GM19463 (cell line): ENCODE results near the gene ARFGEF3.
"Not testable (repeated sequence)": the region's sequence is repeated elsewhere in the genome, so short reads cannot be mapped to it uniquely, and the experiment has no call there.

ENCODE experiments used
- ATAC-seq: cut with Tn5 transposase; IDR thresholded peaks from one replicate; pipeline ENCODE4 v1.9.1; 2021; ENCODE audit warnings: mild to moderate bottlenecking, moderate library complexity; ENCODE audit not compliant: unreplicated experiment

Gene ARFGEF3

DNA sequence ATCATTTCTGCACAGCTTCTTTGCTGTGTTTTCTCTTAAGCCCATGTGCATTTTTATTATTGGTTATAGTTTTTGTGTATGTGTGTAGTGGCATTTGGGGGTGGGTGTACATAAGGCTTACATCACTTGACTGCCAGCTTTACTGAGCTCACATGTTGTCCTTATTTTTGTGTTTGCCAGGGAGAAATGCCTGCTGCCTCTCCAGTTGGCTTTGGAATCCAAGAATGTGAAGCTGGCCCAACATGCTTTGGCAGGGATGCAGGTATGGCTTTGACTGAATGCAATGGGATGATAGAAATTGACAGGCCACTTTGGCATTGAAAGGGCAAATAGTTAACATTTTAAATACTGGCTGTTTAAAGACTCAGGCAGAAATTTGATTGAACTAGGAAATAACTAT is 45.1 kb downstream of the ARFGEF3 start:
- no peak for ATAC-seq

- ATAC-seq = no peak
Measured at GRCh38 chr6:138211048-138211581, 49.4 kb downstream of the ARFGEF3 start.

GRCh38 chr6:138211601-138212000 is 49.9 kb downstream of the ARFGEF3 start:
- ATAC-seq = no peak

GRCh38 chr6:138212530-138212929 is 50.8 kb downstream of the ARFGEF3 start:
- ATAC-seq = not testable (repeated sequence)

DNA sequence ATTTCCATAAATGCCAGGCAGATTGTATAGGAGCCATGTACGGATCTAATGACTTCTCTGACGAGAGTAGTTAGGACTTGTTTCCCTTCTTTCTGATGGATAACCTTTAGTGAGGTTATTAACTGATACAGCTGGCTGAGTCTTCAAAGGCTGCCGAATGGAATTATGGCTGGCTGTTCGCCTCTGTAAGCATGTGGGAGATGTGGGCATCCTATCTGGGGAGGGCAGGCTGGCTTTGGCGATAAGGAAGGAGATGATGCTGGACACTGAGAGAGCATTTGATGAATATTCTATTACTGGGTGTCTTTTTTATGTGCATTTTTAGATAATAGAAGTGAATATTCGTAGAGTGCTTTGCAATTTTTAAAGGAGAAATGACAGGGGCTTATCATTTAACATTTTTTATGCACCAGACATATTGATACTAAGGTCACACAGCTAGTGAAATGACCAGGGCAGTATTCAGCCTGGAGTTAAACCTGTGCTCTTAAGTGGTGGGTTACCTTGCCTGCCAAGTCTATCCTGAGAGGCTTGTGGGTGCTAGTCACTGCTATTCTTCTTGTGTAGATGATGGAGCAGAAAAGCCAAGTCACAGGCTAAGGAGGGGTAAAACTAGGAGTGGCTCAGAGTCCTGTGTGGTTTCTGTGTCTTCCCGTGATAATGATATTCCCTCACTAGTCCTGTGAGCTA is 53.5 kb downstream of the ARFGEF3 start:
- ATAC-seq = no peak

GRCh38 chr6:138218449-138218848 is 56.7 kb downstream of the ARFGEF3 start, which contains the start of gene PBOV1:
Gene PBOV1 (minus strand): TSS chr6:138218491. CDS start chr6:138218395, 96 bp downstream.
- no peak for ATAC-seq

DNA sequence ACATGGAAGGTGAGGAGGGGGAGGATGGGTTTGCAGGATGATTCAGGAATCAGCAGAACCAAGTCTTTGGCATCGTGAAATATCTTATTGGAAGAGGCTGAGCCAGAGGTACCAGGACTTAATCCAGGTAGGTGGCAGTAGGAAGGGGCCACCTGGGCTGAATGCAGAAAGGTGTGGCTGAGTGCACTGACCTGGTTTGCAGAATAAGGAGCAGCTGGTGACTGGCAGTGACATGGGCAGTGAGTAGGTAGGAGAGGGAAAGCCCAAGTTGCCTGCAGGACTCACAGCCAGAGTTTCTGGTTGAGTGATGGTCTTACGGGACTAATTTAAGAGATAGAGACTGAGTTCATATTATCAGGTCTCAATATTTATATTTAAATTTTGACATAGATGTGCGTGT is 57.7 kb downstream of the ARFGEF3 start:
- no peak for ATAC-seq

GRCh38 chr6:138219901-138220300 is 58.2 kb downstream of the ARFGEF3 start:
- ATAC-seq = no peak

DNA sequence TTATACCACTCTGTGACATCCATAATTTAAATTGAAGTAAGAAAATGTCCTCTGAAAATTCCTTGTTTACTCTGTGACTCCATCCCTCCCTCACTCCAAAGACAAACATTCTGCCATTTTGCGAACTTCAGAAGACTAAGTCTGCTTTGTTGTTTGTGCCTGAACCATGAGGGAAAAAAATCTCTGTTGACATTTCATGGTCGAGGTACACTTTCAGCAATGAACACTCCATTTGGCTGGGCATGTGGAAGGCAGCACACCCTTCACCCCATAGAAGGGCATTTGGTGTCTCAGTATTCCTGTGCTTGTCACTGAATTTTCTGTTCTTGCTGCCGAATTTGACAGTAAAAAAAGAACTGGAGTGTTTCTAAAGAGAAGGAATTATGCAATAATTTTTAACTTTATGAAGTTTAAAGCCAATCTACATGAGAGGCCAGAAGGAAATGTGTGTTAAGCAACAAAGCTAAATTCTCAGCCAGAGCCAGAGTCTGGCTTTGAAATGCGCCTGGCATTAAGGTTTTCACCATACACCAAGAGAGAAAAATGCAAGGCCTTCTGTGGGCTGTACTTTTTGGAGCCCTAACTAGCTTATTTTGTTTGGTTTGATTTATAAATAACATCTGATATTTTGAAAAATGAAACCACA is 61.3 kb downstream of the ARFGEF3 start:
- no peak for ATAC-seq

GRCh38 chr6:138225953-138226352 is 64.2 kb downstream of the ARFGEF3 start:
- ATAC-seq = no peak

DNA sequence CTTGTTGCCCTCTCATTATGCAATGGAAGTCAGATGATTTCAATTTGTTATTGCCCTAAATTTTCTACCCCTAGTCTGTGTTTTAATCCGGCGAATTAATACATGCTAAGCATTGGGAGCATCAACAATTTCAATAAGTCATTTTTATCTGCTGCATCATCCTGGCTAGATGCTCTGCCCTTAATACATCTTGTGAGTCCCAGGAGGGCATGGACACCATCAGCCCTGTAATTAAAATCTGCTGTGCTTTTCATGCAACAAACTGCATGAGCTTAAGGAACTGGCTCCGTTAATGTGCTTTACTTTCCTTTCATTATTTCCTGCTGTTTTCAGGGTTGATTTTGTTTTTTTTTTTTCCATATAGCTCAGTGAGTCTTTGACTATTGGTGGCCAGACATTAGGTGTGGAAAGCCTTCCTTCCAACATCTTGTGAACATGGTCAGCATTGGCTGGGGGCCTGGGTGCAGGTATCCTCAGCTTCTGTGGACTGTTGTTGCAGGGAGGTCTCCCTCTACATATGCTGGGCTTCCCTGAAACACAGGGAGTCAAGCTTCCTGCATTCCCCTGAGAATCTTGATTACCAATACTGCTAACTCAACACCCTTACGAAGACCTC is 65.1 kb downstream of the ARFGEF3 start:
- ATAC-seq = no peak

DNA sequence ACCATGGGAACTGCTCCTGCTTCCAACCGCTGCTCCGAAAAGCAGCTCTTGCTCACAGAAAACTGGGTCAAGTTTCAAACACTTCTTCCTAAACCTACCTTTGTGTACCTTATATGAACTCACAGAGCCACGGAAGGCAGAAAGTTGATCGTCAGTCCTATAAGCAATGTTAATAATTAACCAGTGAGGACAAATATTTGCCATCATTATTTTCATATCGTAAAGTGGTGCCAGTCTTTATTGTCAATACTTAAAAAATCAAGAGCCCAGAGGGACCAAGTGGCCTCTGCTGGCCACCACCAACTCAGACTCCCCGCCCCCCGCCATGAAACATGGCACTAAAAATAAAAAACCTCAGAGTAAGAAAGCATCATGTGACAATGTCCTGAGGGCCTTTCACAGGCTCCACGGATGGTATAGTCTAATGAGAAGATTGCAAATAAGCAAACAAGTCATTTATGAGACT is 65.6 kb downstream of the ARFGEF3 start:
- ATAC-seq = no peak

- no peak for ATAC-seq
Measured at GRCh38 chr6:138229072-138229471, 67.3 kb downstream of the ARFGEF3 start.

- no peak for ATAC-seq
Measured at GRCh38 chr6:138229663-138230179, 68.0 kb downstream of the ARFGEF3 start.

GRCh38 chr6:138230221-138230620 is 68.5 kb downstream of the ARFGEF3 start:
- no peak for ATAC-seq

GRCh38 chr6:138230759-138231380 is 69.1 kb downstream of the ARFGEF3 start:
- no peak for ATAC-seq

- no peak for ATAC-seq
Measured at GRCh38 chr6:138231381-138231886, 69.7 kb downstream of the ARFGEF3 start.

GRCh38 chr6:138234363-138234762 is 72.6 kb downstream of the ARFGEF3 start:
- no peak for ATAC-seq

- ATAC-seq = no peak
Measured at GRCh38 chr6:138235205-138235604, 73.5 kb downstream of the ARFGEF3 start.

DNA sequence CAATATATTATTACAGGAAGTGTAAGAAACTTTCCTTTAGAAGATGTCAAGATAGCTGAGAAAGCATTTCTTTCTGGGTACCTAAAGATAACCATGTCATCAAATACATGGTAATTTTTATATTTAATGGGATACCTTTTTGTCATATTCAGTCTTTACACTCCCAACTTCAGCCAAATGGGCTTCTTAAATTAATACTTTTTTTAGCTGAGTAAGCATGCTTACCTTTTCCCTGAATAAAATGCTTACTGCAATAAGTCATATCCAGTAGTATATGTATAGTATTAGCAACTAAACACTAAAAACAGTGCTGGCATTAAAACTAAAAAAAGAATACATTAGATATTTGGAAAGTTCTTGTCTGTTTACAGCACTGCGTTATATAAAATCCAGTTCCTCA is 74.0 kb downstream of the ARFGEF3 start:
- no peak for ATAC-seq

DNA sequence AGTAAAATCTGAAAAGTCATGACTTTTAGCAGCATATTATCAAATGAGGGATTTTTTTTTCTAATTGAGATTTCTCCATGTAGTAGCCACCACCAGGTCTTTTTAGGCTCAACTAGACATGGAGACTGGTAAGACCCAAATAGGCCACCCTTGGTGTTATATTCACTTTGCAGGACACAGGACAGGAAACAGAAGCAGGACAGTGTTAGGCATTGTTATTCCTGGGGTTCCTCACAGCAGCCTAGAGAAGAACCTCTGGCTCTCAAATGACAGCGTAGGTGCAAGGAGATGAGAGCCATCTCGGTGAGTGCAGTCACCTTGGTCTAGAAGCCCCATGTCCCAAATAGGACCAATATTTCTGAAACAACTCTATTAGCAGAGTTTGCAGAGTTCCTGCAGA is 75.7 kb downstream of the ARFGEF3 start:
- no peak for ATAC-seq
